Neuron (in vitro differentiated cells): ENCODE data around the gene HYCC2.
A peak's percentile ranks its signal among the peaks of the same experiment; 100 is the strongest.
"Not testable (repeated sequence)": the region's sequence is repeated elsewhere in the genome, so short reads cannot be mapped to it uniquely, and the experiment has no call there.

Experiments
- H2AFZ ChIP-seq: one replicate; pipeline ENCODE4 v1.6.1; 2013; ENCODE audit warnings: low read depth, mild to moderate bottlenecking, inconsistent platforms, low read length, moderate library complexity
- H3K27me3 ChIP-seq: one replicate; pipeline ENCODE4 v1.6.1; 2013; ENCODE audit warnings: low read length; ENCODE audit not compliant: insufficient read depth
- H3K36me3 ChIP-seq: one replicate; pipeline ENCODE4 v1.6.1; 2013; ENCODE audit warnings: low read length; ENCODE audit not compliant: insufficient read depth
- H3K4me1 ChIP-seq: one replicate; pipeline ENCODE4 v1.6.1; 2013; ENCODE audit warnings: low read length; ENCODE audit not compliant: insufficient read depth
- H3K4me3 ChIP-seq: 2 replicates; pipeline ENCODE4 v1.5.1; 2013; ENCODE audit warnings: mild to moderate bottlenecking, low read length, moderate library complexity
- H3K9me3 ChIP-seq: one replicate; pipeline ENCODE4 v1.6.1; 2013; ENCODE audit warnings: low read length

Gene HYCC2

DNA sequence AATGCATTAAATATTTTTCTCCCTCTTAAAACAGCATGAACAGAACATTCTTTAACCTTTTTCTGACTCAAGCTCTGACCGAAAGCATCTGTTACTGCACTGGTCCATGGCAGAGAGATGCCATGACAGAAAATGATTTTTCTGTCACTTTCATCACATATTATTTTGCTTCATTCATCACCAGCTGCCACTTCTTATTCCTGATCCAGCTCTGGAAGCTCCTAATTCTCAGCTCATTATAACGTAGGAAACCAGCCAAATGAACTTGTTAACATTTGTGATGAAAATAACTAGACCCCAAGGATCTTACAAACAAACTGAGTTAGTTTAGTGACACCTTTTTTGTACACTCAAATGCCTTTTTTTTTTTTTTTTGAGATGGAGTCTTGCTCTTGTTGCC lies 36.9 kb upstream of the HYCC2 start:
- Histone ChIP-seq H2AFZ (no peak overlapping the region), H3K9me3 (no peaks in the 10 kb centered on the region), H3K4me1 (no peaks in the 10 kb centered on the region), H3K36me3 (no peaks in the 10 kb centered on the region), H3K27me3 (no peaks in the 10 kb centered on the region), H3K4me3 (no peak overlapping the region)

DNA sequence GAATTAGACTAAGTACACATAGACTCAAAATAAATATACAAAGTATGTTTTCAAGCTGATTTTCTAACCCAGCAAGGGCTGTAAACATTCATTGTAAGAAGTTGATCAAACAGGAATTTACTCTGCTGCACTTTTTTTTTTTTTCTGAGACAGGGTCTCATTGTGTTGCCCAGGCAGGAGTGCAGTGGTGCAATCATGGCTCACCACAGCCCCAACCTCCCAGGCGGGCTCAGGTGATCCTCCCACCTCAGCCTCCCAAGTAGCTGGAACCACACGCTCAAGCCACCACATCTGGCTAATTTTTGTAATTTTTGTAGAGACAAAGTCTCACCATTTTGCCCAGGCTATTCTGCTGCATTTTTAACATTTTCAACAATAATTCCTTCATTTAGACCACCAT lies 36.2 kb upstream of the HYCC2 start:
- Histone ChIP-seq H3K27me3 (no peaks in the 10 kb centered on the region), H3K4me1 (no peaks in the 10 kb centered on the region), H2AFZ (no peak overlapping the region), H3K4me3 (no peak overlapping the region), H3K36me3 (no peaks in the 10 kb centered on the region), H3K9me3 (no peaks in the 10 kb centered on the region)

DNA sequence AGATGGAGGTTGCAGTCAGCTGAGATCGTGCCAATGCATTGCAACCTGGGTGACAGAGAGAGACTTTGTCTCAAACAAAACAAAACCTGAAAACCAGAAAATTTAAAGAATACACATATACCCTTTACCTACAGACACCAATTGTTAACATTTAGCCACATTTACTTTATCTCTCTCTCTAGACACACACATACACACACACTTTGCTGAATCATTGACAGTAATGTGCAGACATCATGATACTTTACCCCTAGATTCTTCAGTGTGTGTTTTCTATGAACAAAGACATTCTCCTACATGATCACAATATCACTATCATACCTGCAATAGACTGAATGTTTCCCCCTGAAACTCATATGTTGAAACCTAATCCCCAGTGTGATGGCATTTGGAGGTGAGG lies 34.3 kb upstream of the HYCC2 start:
- Histone ChIP-seq H3K4me3 (no peak overlapping the region), H3K9me3 (no peaks in the 10 kb centered on the region), H3K36me3 (no peaks in the 10 kb centered on the region), H3K4me1 (no peaks in the 10 kb centered on the region), H3K27me3 (no peaks in the 10 kb centered on the region), H2AFZ (no peak overlapping the region)

DNA sequence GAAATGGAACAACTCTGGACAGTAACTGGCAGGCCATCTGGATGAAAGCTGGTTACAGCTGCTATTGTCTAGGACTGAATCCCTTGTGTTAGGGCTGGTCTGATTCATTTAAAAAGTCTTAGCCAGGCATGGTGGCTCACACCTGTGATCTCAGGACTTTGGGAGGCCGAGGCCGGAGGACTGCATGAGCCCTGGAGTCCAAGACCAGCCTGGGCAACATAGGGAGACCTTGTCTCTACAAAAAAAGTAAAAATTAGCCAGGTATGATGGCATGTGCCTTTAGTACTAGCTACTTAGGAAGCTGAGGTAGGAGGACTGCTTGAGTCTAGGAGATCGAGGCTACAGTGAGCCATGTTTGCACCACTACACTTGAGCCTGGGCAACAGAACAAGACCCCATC lies 29.0 kb upstream of the HYCC2 start:
- no peak overlapping the region for H3K4me3 ChIP-seq
- H2AFZ ChIP-seq: no peak overlapping the region
- H3K36me3 ChIP-seq: no peaks in the 10 kb centered on the region
- no peaks in the 10 kb centered on the region for H3K9me3 ChIP-seq
- H3K27me3 ChIP-seq: no peaks in the 10 kb centered on the region
- H3K4me1 ChIP-seq: no peaks in the 10 kb centered on the region

DNA sequence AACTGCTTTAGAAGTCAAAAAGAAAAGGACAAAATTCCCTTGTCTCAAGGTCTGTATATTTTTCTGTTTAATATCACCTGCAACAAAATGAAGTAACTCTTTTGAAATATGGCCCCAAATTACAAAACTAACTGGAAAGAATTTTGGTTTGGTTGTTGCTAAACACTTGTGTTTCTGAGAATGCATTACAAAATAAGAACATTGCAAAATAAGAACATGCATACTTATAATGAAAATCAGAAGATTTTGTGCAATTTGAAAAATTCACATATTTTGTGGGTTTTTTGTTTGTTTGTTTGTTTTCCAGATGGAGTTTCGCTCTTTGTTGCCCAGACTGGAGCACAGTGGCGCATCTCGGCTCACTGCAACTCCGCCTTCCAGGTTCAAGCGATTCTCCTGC lies 22.1 kb upstream of the HYCC2 start:
- Histone ChIP-seq H3K9me3 (no peaks in the 10 kb centered on the region), H3K27me3 (no peaks in the 10 kb centered on the region), H3K4me1 (no peaks in the 10 kb centered on the region), H3K36me3 (no peaks in the 10 kb centered on the region), H3K4me3 (no peak overlapping the region), H2AFZ (no peak overlapping the region)

DNA sequence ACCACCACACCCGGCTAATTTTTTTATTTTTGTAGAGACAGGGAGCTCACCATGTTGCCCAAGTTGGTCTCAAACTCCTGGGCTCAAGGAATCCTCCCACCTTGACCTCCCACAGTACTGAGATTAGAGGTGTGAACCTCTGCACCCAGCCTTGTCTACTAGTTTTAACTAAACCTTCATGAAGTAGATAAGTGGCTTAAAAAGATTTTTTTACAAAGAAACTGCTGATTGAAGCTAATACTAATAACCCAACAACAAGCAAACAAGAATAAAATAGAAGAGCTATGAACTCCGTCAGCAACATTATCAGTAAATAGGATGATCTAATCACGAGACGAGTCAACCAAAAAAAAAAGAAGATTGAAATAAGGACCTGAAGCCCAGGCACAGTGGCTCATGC lies 19.1 kb upstream of the HYCC2 start:
- Histone ChIP-seq H2AFZ (no peak overlapping the region), H3K4me1 (no peaks in the 10 kb centered on the region), H3K27me3 (no peaks in the 10 kb centered on the region), H3K4me3 (no peak overlapping the region), H3K9me3 (no peaks in the 10 kb centered on the region), H3K36me3 (peaks cover 16% of the 10 kb centered on the region)

DNA sequence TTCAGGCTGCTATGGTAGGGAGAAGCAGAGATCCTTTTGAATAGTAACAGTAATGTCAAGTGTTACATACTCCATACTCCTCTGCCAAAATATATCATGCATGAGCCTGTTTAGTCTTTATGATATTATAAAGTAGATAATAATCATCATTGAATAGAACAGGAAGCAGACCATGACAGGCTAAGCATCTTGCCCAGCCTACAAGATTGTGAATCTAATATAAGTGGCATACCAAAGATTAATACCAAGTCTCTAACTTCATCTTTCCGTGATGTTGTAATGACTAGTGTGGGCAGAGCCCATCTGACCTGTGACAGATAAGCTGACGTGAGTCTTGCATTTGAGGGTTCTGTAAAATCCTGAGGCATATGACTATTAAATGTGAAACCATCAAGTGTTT lies 13.4 kb upstream of the HYCC2 start:
- Histone ChIP-seq H3K27me3 (no peaks in the 10 kb centered on the region), H3K4me1 (no peaks in the 10 kb centered on the region), H3K4me3 (no peak overlapping the region), H3K36me3 (peaks cover 53% of the 10 kb centered on the region), H2AFZ (no peak overlapping the region), H3K9me3 (no peaks in the 10 kb centered on the region)

DNA sequence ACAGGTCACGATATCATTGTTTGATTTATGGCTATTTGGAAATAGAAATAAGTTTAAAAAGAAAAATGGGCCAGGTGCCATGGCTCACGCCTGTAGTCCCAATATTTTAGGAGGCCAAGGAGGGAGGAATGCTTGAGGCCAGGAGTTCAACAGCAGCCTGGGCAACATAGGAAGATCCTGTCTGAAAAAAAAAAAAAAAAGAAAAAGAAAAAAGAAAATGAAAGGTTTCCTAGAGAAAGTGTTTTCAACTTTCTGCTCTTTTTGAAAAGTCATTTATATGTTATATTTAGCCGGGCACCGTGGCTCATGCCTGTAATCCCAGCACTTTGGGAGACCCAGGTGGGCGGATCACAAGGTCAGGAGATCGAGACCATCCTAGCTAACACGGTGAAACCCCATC lies 3.5 kb upstream of the HYCC2 start:
- H3K4me3 ChIP-seq: no peak overlapping the region

DNA sequence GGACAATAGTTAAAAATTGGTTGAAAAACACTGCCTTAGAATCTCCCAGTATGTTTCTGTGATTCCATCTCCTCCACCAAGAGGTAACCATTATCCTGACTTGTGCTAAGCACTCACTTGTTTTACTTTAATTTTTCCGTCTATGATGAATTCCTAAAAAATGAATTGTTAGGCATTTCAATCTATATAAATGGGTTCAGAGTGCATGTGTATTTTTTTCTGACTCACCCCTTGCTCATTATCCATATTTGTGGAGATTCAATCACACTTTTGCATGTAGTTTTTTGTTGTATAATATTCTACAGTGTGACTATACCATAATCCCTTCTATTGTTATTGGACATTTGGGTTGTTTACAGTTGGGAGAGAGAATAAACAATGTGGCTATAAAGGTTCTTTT lies 1.6 kb upstream of the HYCC2 start:
- Histone ChIP-seq H3K36me3 (no peaks in the 10 kb centered on the region), H3K4me1 (peaks cover 20% of the 10 kb centered on the region), H3K27me3 (no peaks in the 10 kb centered on the region), H3K9me3 (no peaks in the 10 kb centered on the region), H2AFZ (no peak overlapping the region), H3K4me3 (peak overlapping the region; percentile 82)

More for the DNA sequence above, 3.5 kb upstream of the HYCC2 start:
- Histone ChIP-seq H3K27me3 (no peaks in the 10 kb centered on the region), H2AFZ (no peak overlapping the region), H3K36me3 (peaks cover 17% of the 10 kb centered on the region), H3K9me3 (no peaks in the 10 kb centered on the region), H3K4me1 (peaks cover 8% of the 10 kb centered on the region)

DNA sequence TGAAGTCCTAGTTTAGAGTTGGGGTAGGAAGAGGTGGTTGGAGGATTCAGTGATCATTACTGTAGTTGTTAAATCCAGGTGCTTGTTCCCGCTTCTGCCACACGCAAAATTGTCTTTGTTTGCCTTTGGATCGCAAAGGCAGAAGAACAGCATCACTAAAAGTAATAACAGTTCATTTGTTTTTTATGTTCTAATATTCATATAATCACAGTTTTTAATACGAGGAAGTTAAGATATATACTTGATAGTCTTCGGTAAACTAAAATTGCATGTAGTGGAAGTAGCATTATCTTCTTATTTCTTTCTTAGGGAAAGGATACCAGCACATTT lies 695 bp upstream of the HYCC2 start:
- Histone ChIP-seq H2AFZ (peak overlapping the region; percentile 66), H3K9me3 (no peaks in the 10 kb centered on the region), H3K4me1 (peaks cover 20% of the 10 kb centered on the region), H3K27me3 (no peaks in the 10 kb centered on the region), H3K36me3 (no peaks in the 10 kb centered on the region), H3K4me3 (peak overlapping the region; percentile 82)

DNA sequence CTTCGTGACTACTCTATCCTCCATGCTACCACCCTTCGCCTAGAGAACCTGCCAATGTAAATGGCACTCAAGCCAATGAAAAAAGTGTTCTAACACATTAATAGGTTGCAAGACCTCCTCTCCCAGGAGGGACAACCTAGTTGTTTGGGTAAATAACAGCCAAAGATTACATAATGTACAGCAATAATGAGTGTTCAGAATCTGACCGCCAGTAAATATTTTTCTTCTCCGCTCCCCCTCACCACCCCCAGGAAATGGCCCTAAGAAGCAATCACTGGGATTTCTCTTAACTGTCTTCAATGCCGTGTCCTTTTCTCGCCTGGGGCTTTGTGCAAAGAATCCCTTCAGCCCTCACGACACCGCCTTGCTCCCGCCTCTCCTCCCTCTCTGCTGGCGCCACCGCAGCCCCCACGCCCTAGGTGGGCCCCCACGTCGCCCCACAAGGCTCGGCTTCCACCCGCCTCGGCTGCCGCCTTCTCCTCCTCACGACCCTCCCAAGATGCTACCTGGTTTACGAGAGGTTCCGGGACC lies 458 bp downstream of the HYCC2 start:
- Histone ChIP-seq H3K36me3 (no peaks in the 10 kb centered on the region), H3K9me3 (no peaks in the 10 kb centered on the region), H3K4me3 (peak overlapping the region; percentile 82), H3K27me3 (no peaks in the 10 kb centered on the region), H3K4me1 (peaks cover 20% of the 10 kb centered on the region), H2AFZ (peak overlapping the region; percentile 66)

DNA sequence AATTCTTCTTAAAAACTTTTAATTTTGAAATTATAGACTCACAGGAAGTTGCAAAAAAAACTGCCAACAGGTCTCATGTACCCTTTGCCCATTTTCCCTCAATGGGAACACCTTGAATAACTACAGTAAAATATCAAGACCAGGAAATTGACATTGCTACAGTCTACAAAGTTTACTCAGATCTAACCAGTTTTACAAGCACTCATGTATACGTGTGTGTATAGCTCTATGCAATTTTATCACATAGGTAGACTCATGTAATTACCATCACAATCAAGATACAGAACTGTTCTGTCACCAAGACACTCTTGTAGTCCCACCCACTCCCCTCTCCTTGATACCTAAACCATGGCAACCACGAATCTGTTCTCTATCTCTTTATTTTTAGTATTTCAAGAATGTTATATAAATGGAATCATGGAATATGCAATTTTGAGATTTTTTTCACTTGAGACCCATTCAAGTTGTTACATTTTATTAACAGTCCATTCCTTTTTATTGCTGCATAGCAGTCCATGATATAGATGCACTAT lies 6.6 kb downstream of the HYCC2 start:
- no peaks in the 10 kb centered on the region for H3K9me3 ChIP-seq
- no peaks in the 10 kb centered on the region for H3K36me3 ChIP-seq
- no peak overlapping the region for H3K4me3 ChIP-seq
- no peak overlapping the region for H2AFZ ChIP-seq
- no peaks in the 10 kb centered on the region for H3K27me3 ChIP-seq
- peaks cover 12% of the 10 kb centered on the region for H3K4me1 ChIP-seq

GRCh38 chr2:201063516-201063915 lies 8.0 kb downstream of the HYCC2 start:
- H2AFZ ChIP-seq: not testable (repeated sequence)

DNA sequence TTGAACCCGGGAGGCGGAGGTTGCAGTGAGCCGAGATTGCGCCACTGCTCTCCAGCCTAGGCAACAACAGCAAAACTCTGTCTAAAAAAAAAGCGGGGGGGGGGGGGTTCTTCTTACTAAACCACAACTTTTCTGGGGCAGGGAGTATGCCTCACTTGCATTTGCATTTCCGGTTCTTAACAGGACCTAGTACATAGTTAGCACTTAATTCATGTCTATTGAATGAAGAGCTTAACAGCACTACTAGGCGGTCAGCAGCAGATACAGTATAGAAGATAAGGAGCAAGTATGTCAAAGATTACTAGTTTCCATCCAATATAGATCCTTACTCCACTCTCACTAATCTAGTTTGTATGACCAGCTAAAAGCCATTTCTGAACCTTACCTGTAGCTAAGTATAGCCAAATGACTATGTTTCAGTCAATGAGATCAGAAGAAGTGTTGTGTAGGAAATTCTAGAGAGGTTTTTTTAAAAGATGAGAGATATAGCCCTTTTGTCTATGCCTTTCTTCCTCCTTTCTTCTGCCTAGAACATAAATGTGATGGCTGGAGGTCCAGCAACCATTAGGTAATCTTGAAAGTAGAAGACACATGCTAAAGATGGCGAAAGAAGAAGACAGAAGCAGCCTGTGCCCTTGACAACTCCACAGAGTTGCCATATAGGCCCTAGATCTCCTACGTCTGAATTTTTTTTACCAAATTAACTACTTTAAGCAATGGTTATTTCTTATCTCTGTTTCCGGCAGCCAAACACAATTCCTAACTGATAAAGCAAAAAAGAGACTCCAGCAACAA lies 11.3 kb downstream of the HYCC2 start:
- Histone ChIP-seq H3K4me1 (no peaks in the 10 kb centered on the region), H3K9me3 (no peaks in the 10 kb centered on the region), H3K4me3 (no peak overlapping the region), H3K27me3 (no peaks in the 10 kb centered on the region), H2AFZ (no peak overlapping the region), H3K36me3 (no peaks in the 10 kb centered on the region)

More at GRCh38 chr2:201063516-201063915, 8.0 kb downstream of the HYCC2 start:
- H3K4me1 ChIP-seq, H3K4me3 ChIP-seq, H3K27me3 ChIP-seq, H3K36me3 ChIP-seq, H3K9me3 ChIP-seq: not testable (repeated sequence)
